AG04449 (cell line): ENCODE results near the gene FRMPD4.

Experiments
- CTCF ChIA-PET: fragments of 350-600 bp; formaldehyde crosslinking; extraction: SDS; loops from one replicate; lab custom pipeline; 2021; ENCODE audit warnings: antibody characterized with exemption; lab: Yijun Ruan, JAX
- POLR2A ChIA-PET: fragments of 400-600, 350-600 bp; formaldehyde crosslinking; extraction: SDS; loops from one replicate; lab custom pipeline; 2020; ENCODE audit warnings: antibody characterized with exemption, inconsistent platforms; lab: Yijun Ruan, JAX
- DNase-seq: peaks from one replicate; pipeline ENCODE4 v3.0.0-alpha.2; 2010; ENCODE audit warnings: low read depth, low spot score
- H3K4me3 ChIP-seq: 2 replicates; pipeline ENCODE4 v1.5.1; 2011; ENCODE audit warnings: low read depth, mild to moderate bottlenecking, control low read depth, low read length
- CTCF ChIP-seq: IDR thresholded peaks from one replicate; pipeline ENCODE4 v1.5.1; 2011; ENCODE audit warnings: mild to moderate bottlenecking, moderate library complexity, low read length, control low read depth, inconsistent platforms; ENCODE audit not compliant: insufficient read depth; ENCODE audit errors: missing control alignments

FRMPD4 gene

DNA sequence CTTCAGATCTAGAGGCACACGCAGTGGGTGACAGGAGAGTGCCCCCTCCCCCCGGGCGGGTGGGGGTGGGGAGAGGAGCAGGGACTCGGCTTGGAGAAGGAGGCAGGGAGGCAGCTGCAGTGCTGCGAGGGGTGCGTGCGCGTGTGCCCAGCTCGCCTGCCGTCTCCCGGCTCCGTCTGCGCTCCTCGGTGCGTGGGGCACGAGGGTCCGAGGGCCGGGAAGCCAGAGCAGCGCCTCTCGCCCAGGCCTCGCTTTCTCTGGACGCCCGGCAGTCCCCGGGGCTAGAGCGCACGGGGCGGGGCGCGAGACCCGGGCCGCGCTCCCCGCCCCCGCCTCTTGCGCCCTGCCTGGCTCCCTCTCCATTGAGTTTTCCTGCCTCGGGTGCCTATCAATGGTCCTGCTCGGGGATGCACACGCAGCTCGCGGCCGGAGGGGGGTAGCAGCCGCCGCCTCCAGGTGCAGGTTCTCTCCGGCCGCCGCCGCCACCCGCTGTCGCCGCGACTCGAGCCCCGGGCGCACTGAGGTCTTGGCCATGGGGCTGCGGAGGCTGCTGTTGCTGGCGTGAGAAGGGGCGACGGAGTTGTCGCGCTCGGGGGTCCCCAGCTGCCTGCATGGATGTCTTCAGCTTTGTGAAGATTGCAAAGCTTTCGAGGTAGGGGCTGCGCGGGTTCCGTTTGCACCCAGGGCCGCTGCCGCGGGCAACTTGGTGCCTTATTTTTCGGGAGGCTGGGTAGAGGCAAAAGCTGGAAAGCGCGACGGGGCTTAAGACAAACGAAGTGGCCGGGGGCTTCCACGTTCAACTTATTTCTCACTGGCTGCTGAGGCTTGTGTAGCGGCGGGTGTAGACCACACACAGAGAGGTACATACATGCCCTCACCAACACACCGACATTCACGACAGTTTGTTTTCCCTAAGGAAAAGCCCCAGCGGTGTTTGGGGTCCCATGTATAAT lies at the start of gene FRMPD4:
Gene FRMPD4, plus strand, starts transcription at position 113 of the 953 bp plus-strand sequence. Its CDS starts 499 bp downstream, at position 612.
- DNase-seq = no peak
- ChIA-PET POLR2A (no interaction called here), CTCF (interaction anchor here (1.1 to 1.5 kb wide), 2 partner anchors 21 to 278 kb away, joined by 3 read pairs; no protein-coding TSS in a partner anchor)
- TF ChIP-seq CTCF = peak; percentile 29
- peak within 1 kb of the TSS; percentile 41 for H3K4me3 ChIP-seq

DNA sequence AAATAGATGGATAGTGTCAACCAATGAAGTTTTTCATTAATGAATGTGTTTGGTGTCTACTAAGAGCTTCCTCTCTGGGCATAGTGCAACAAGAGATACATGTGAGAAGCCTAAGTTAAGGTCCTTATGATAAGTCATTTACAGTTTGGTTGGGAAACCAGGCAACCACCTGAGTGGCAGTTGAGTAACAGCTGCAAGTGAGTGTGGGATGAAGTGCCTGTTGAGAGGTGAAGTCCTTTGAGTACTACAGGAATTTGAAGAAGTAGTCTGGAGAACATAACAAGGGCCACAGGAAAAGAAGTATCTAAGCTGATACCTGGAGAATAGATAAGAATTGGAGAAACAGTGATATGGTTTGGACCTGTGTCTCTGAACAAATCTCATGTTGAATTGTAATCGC lies 48.5 kb upstream of the FRMPD4 start:
- ChIA-PET CTCF (interaction anchor here (2.1 kb wide), 1 partner anchor 9 kb away, joined by 6 read pairs; no protein-coding TSS in a partner anchor), POLR2A (no interaction called here)
- TF ChIP-seq CTCF = no peak
- no peak overlapping the region for H3K4me3 ChIP-seq
- no peak for DNase-seq

DNA sequence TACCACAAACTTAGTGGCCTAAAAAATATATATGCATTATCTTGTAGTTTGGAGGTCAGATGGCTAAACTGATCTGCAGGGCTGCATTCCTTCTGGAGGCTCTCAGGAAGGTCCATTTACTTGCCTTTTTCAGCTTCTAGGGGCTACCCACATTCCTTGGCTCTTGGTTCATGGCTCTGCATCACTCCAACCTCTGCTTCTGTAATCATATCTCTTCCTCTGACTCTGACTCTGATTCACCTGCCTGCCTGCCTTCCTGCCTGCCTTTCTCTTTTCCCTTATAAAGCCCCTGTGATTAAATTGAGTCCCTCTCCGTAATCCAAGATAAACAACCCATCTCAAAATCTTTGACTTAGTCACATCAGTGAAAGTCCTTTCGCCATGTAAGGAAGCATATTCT lies 25.0 kb upstream of the FRMPD4 start:
- no peak for TF ChIP-seq CTCF
- H3K4me3 ChIP-seq = no peak overlapping the region
- no peak for DNase-seq
- POLR2A ChIA-PET = no interaction called here
- CTCF ChIA-PET = no interaction called here

GRCh38 chrX:12115377-12115776 lies 22.9 kb upstream of the FRMPD4 start:
- no peak for DNase-seq
- H3K4me3 ChIP-seq = no peak overlapping the region
- POLR2A ChIA-PET = no interaction called here
- CTCF ChIA-PET = no interaction called here
- TF ChIP-seq CTCF = no peak

- TF ChIP-seq CTCF = no peak
- no peak overlapping the region for H3K4me3 ChIP-seq
- ChIA-PET POLR2A (no interaction called here), CTCF (no interaction called here)
- DNase-seq = no peak
These were observed 20.1 kb upstream of the FRMPD4 start for GRCh38 chrX:12118134-12118533.

GRCh38 chrX:12128017-12128416 lies 10.3 kb upstream of the FRMPD4 start:
- no peak for DNase-seq
- ChIA-PET POLR2A (no interaction called here), CTCF (no interaction called here)
- H3K4me3 ChIP-seq = no peak overlapping the region
- no peak for TF ChIP-seq CTCF
